Activated CD4-positive, CD25-positive, alpha-beta regulatory T cell treated with anti-CD3 and anti-CD28 coated beads, Interleukin-2, amount 50 U/mL, for 24 hours (primary cell): Measurements from ENCODE around the gene ACVR1B.

Experiments used
- ATAC-seq, 2 donors: fragments of 150-1000 bp; cut with Tn5 transposase; one replicate each; pipeline ENCODE4 v1.10.0; 2021; ENCODE audit warnings: mild to moderate bottlenecking in 1 of 2, moderate library complexity in 1 of 2

The ACVR1B gene

GRCh38 chr12:51944608-51945233, 6.8 kb upstream of the ACVR1B start:
- no peak for ATAC-seq

- ATAC-seq, result no peak
Measured at GRCh38 chr12:51947246-51947996, 4.1 kb upstream of the ACVR1B start.

- no peak for ATAC-seq
Measured at GRCh38 chr12:51948066-51948465, 3.4 kb upstream of the ACVR1B start.

DNA sequence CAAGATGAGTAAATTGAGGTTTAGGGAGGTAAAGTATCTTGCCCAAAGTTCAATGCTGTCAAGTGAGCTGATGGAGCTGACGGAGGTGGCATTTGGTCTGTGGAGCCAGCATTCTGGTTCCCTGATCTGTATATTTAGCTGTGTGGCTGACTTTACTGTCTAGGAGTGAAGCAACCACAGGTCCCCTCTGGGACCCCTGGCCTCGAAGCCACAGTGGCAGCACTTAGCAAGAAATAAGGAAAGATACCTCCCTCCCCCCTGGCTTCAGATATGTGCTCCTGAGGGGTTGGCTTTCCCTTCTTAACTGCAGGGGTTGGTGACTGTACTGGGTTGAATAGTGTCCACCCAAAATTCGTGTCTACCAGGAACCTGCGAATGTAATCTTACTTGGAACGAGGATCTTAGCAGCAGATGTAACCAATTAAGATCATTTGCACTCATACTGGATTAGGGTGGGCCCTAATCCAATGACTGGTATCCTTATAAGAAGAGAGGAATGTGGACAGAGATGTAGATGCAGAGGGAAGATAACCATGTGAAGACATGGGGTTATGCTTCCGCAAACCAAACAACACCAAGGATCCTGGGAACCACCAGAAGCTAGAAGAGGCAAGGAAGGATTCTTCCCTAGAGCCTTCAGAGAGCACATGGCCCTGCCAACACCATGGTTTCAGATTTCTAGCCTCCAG, 2.0 kb upstream of the ACVR1B start:
- ATAC-seq, result no peak

DNA sequence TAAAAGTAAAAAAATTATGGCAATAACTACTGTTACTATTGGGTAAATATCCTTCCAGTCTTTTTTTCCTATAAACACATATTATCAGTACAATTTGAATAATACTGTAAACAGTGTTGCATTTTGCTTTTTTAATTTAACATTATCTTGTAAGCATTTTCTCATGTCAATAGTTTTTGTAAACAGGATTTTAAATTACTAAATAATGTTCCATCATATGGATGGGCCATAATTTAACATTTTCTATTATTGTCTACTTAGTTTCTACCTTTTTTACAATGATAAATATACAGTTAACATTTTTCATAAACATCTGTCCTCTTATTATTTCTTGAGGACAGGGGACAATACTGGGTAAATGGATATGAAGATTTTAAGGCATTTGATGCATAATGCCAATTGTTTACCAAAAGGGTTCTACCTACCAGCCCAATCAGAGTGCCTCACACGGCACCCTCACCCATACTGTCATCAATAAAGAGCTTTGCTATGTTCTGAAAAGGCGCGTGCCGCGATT, 759 bp upstream of the ACVR1B start:
- peak; percentile 31 to 42 for ATAC-seq

DNA sequence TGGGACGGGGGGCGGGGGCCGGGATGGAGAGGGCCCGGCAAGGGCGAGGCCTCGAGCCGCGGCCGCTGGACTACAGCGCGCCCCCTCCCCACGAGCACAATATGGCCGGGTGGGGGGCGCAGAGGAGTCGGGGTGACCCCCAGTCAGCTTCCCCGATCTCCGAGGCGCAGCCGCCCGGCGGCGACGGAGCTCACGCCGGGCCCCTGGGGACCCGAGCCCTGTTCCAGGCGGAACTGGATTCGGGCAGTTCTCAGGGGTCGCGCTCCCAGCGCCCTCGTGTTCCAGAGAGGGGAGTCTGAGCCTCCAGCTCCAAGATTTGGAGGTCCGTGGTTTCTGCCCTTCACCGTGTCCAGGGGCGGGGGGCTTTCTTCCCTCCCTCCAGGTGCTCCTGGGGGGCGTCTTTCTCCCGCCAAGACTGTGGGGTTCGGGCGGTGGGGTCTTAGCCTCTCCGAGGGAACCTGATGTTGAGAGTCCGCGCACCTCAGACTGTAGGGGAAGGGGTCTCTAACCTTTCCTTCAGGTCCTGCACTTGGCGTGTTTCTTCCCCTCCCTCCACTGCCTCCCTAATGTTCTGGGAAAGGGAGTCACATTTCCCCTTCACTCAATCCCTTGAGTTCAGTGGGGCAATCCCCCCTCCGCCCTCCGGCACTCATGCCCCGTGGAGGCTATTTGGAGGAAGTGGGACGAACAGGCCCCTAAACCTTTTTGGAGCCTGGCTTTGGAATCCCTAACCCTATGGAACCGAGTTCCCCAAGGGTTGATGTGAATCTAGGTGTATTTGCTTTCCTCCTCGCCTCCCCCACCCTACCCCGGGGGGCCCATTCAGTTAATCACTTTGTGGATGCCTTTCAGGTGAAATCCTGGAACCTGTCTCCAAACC, 584 bp downstream of the ACVR1B start:
- ATAC-seq, result no peak

- ATAC-seq, result no peak
Measured at GRCh38 chr12:51953089-51953488, 1.6 kb downstream of the ACVR1B start.

DNA sequence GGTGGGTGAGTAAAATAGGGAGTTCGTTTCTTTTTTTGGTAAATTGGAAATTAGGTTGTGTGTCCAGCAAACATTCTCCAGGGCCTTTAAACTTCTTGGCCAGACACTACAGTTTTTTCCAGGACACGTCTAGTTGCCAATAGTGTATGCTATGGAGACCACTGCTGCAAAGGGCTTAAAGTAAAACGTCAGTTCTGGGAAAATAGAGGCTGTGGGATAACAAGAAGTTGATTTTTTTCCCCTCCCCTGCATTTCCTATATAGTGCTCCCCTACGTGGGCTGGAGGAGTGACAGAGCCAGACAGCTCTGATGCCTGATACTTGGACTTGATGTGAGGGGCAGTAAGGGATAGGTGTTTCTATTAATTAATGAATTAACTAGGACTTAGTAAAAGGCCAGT, 2.4 kb downstream of the ACVR1B start:
- ATAC-seq, result no peak

DNA sequence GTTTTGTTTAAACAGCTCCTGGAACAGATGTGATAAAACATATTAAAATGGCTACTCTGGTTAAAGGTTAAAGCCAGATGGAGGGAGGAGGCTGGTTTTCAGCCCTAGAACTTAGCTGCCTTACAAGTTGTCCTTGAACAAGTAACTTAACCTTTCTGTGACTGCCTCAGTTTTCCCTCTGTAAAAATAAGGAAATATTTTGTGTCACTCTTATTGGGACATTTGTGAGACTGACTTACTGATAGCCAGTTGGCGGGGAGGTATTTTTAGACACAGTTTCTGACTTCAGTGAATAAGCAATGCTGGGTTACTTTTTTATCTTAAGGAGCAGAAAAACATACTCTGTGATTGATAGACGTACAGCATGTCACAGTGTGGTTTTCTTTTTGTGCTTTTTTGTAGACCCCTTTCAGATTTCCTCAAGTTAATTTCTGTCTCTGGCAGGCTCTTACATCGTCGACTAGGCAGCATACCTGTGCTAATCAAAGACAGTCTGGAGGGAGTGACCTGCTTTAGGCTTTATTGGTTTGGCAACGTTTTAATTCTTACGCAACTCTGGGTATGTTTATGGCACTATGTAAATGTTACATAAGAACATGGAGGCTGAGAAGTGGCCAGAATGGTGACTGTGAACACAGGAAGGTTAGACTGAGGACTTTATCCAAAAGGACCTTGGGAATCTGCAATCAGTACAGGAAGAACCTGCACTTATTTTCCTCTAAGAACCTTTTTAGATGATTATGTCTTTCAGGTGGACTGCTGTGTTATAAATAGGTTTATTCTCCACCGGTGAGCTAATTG, 3.3 kb downstream of the ACVR1B start:
- no peak for ATAC-seq

GRCh38 chr12:51955702-51956101, 4.2 kb downstream of the ACVR1B start:
- no peak for ATAC-seq

- ATAC-seq, result no peak
Measured at GRCh38 chr12:51958542-51958941, 7.0 kb downstream of the ACVR1B start.

DNA sequence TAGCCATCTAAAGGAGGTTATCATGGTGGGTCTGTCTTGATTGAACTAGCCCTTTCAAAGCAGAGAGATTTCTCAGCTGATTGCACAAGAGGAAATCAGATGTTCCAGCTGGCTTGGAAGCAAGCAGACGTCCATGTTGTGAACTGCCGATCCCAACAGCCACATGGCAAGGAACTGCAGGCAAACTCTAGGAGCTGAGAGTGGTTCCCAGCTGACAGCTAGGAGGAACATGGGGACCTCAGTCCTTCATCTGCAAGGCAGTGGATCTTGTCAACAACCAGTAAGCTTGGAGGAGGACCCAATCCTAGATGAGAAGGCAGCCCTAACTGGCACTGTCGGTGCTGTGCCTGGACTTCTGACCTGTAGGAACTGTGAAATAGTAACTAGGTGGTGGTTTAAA, 7.7 kb downstream of the ACVR1B start:
- no peak for ATAC-seq

DNA sequence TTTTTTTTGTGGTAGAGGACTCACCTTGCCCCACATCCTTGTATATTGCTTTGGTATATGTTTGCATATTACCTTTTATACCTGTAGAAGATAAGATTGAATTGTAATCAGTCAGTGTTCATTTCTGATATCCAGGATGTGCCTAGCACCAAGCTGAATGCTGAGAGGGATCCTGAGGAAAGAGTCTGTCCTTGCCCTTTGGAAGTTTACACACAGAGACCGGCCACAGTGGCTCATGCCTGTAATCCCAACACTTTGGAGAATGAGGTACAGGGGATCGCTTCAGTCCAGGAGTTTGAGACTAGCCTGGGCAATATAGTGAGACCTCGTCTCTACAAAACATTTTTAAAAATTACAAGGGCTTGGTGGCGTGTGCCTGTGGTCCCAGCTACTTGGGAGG, 8.4 kb downstream of the ACVR1B start:
- no peak for ATAC-seq

DNA sequence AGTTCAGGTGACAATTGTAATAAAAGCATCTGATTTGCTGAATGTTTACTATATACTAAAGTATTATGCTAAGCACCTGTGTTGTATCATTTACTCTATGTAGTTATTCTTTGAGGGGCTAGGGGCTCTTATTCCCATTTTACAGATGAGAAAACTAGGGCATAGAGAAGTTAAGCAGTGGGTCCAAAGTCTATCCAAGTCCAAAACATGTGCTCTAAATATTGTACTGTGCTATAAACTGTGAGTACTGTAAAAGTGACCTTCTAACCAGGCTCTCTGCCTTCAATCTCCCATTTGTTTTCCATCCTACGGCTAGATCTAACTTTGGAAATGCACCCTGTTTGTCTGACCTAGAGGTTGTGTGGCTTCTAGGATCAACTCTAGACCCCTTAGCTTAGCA, 9.0 kb downstream of the ACVR1B start:
- no peak for ATAC-seq

- ATAC-seq, result no peak
Measured at GRCh38 chr12:51960890-51961289, 9.4 kb downstream of the ACVR1B start.

- no peak for ATAC-seq
Measured at GRCh38 chr12:51961834-51962233, 10.3 kb downstream of the ACVR1B start.

GRCh38 chr12:51962737-51963136, 11.2 kb downstream of the ACVR1B start:
- no peak for ATAC-seq

- ATAC-seq, result no peak
Measured at GRCh38 chr12:51963477-51963876, 12.0 kb downstream of the ACVR1B start.

- ATAC-seq, result no peak
Measured at GRCh38 chr12:51969643-51970042, 18.1 kb downstream of the ACVR1B start.

DNA sequence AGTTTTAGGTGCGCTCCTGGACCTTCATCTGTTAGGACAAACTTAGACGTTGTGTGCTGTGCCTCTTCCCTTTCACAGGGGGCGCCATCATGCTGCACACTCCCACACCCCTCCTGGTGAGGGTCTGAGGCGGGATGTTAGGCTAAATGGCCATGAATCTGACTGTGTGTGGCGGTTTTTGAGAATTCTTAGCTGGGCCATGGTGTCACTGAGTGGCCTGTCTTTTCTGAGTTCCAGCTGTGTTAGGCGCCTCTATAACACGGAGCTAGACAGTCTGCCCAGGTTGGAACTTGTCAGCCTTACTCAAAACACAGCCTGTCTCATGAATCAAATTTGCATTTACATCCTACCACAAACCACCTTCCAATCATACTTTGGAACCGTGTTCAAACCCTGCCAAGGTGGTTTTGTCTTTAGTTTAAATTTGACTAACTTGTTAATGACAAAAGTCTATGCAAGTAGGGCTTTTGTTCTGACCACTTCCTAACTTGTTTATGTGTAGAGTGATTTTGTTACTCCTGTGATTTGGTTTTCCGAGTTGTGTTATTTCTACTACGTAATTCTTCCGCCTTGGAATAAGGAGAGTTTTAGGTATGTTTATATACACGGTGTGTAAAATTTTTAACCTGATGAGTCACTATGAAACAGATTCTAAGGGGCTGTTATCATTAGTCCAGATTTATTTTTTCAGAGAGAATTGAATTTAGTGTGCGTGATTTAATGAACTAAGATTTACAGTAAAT, 19.6 kb downstream of the ACVR1B start:
- peak; percentile 94 to 96 for ATAC-seq
